Motor neuron (in vitro differentiated cells): Measurements from ENCODE around the gene CELF2. TPM values are rescaled to one million over a fixed set of nuclear protein-coding genes. Genes with fewer than 3 reads are reported as not detected.

Source experiments
- ATAC-seq, 8 experiments: fragments of 200-7000 bp; cut with Tn5 transposase; replicated peaks in 6 of 8; 2 replicates each; pipeline ENCODE4 v1.8.0; 2021; ENCODE audit warnings: mild to moderate bottlenecking in 8 of 8, moderate library complexity in 8 of 8
- H3K27ac ChIP-seq, 2 donors: fragments of 250-450 bp; sonication (Bioruptor Pico); 2 replicates each; pipeline ENCODE4 v1.9.0; 2021; ENCODE audit warnings: antibody characterized with exemption in 2 of 2, mild to moderate bottlenecking in 2 of 2, moderate library complexity in 1 of 2
- H3K4me1 ChIP-seq, 2 donors: fragments of 250-450 bp; sonication (Bioruptor Pico); replicated peaks in 1 of 2; 2 replicates each; pipeline ENCODE4 v1.6.1; 2021; ENCODE audit warnings: antibody characterized with exemption in 2 of 2, mild to moderate bottlenecking in 2 of 2, moderate library complexity in 1 of 2
- H3K4me3 ChIP-seq, 5 donors: fragments of 250-450 bp; sonication (Bioruptor Pico); 2 replicates each; pipeline ENCODE4 v1.9.0; 2021; ENCODE audit warnings: antibody characterized with exemption in 5 of 5, mild to moderate bottlenecking in 5 of 5, moderate library complexity in 4 of 5
- WGBS, 10 experiments: fragments of 450-650 bp; shearing (Covaris generic); methylation state at CpG; one replicate each; pipeline ENCODE4 v1.0.0; 2022; 5-methylcytosine and 5-hydroxymethylcytosine counted together
- in situ Hi-C, 9 experiments: fragments of 400-800 bp; cut with MboI; loops; one replicate each; pipeline ENCODE4 v1.15.0; 2021; ENCODE audit warnings: low sequenced_read_pairs in 9 of 9, low pct_unique_long_range_greater_than_20kb in 2 of 9; ENCODE audit not compliant: unreplicated experiment in 9 of 9
- total RNA-seq, 8 experiments: library from RNA; unstranded; fragments of 300-600 nt; gene quantifications; 2 replicates each; pipeline versions ENCODE4 v1.2.3 to v1.2.4, GENCODE V29; 2022

CELF2 gene
- total RNA-seq, 8 experiments from 2014 or later: 10.4 to 60.9 (median 15.6) TPM

DNA sequence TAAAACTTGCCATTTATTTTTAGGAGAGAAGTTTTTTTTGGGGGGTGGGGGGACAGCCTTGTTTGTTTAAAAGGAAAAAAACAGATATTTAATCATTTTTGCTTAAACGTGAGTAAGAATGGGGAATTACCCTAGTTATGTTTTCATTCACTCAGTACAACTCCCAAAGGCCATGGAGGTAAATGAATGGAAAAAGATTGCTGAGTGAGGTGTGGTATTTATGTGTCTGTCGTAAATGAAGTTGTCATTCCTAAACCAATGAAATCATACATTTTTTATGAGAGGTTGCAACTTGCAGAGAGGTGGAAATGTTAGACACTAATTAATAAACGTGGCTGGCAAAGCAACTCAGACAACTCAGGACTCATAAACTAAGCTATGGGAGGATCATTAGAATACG lies 218.1 kb downstream of the CELF2 start:
- in situ Hi-C loops: no loop called here
- Histone ChIP-seq H3K4me1 (peaks cover 3 to 7% of the 10 kb centered on the region in 2 donors), H3K27ac (no peak overlapping the region), H3K4me3 (no peak overlapping the region)
- ATAC-seq: peak in 1 of 8 experiments; percentile 73
- WGBS, 10 experiments: 17 to 93% (median 67%) methylated on average over 1 to 4 of the region's 4 CpGs

- in situ Hi-C loops: no loop called here
- 54 to 100% (median 85%) methylated on average over 1 to 2 of the region's 2 CpGs; no CpG with 5 or more reads in 2 of the 10 experiments for WGBS, 10 experiments
Measured at GRCh38 chr10:11236234-11236633, 218.6 kb downstream of the CELF2 start.

DNA sequence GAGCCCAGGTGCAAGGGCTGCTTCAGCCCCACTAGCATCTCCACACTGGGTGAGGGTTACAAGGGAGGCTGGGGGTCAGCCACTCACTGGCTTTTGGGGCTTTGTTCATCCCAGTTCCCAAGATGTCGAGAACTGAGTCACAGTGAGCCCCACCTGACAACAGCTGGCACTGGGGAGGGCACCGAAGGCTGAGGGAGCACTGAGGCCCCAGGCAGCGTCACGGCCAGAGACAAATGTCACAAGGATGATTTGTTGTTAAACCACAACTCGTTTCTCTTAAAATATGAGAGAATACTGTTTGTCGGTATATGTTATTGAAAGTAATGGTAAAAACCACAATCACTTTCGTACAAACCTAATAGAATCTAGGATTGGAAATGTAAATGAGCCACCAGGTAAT lies 219.9 kb downstream of the CELF2 start:
- 42 to 100% (median 82%) methylated on average over 1 to 7 of the region's 7 CpGs; no CpG with 5 or more reads in 3 of the 10 experiments for WGBS, 10 experiments
- ATAC-seq: no peak
- H3K4me1 ChIP-seq: peaks cover 4 to 15% of the 10 kb centered on the region in 2 donors
- no peak overlapping the region for H3K27ac ChIP-seq
- no peak overlapping the region for H3K4me3 ChIP-seq
- in situ Hi-C loops: no loop called here

More at GRCh38 chr10:11236234-11236633, 218.6 kb downstream of the CELF2 start:
- H3K4me3 ChIP-seq: no peak overlapping the region
- no peak overlapping the region for H3K27ac ChIP-seq
- peak in 1 of 8 experiments; percentile 42 for ATAC-seq
- peaks cover 1 to 4% of the 10 kb centered on the region in 2 donors for H3K4me1 ChIP-seq

- Histone ChIP-seq H3K4me1 (peaks cover 7 to 21% of the 10 kb centered on the region in 2 donors), H3K4me3 (no peak overlapping the region), H3K27ac (no peak overlapping the region)
- WGBS, 10 experiments: 19 to 95% (median 80%) methylated on average over 1 to 4 of the region's 4 CpGs; no CpG with 5 or more reads in 1 of the 10 experiments
- peak in 1 of 8 experiments; percentile 13 for ATAC-seq
- in situ Hi-C loops: no loop called here
Measured at GRCh38 chr10:11238893-11239292, 221.2 kb downstream of the CELF2 start.

DNA sequence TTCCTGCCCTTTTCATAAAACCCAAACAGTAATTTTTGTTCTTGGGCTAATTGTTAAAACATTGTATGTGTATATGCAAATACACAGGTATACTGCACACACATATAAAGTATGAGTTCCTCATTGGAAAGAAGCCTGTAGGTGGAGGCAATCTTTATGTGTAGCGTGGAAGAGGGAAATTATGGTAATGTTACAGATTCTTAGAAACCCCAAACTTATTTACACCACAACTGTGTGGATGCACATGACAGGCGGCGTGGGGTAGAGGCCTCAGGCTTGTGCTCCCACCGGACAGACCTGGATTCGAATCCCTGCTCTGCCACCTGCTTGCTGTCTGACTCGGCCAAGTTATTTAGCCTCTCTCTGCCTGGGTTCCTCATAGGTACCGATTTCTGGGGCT lies 223.0 kb downstream of the CELF2 start:
- ATAC-seq: no peak
- 44 to 100% (median 92%) methylated on average over 1 to 6 of the region's 7 CpGs; no CpG with 5 or more reads in 3 of the 10 experiments for WGBS, 10 experiments
- H3K27ac ChIP-seq: no peak overlapping the region
- peaks cover 7 to 23% of the 10 kb centered on the region in 2 donors for H3K4me1 ChIP-seq
- H3K4me3 ChIP-seq: no peak overlapping the region
- in situ Hi-C loops: no loop called here

GRCh38 chr10:11242443-11243387 lies 225.0 kb downstream of the CELF2 start:
- Histone ChIP-seq H3K27ac (peak overlapping the region in 1 of 2 donors; percentile 46), H3K4me3 (no peak overlapping the region), H3K4me1 (peaks cover 7 to 24% of the 10 kb centered on the region in 2 donors)
- in situ Hi-C loops: no loop called here
- peak in 6 of 8 experiments; percentile 69 to 83 (median 81) for ATAC-seq
- WGBS, 10 experiments: 53 to 100% (median 93%) methylated on average over 3 to 14 of the region's 25 CpGs; no CpG with 5 or more reads in 3 of the 10 experiments

GRCh38 chr10:11243425-11244222 lies 226.0 kb downstream of the CELF2 start:
- 43 to 96% (median 86%) methylated on average over 2 to 12 of the region's 12 CpGs; no CpG with 5 or more reads in 1 of the 10 experiments for WGBS, 10 experiments
- ATAC-seq: no peak
- Histone ChIP-seq H3K27ac (no peak overlapping the region), H3K4me1 (peaks cover 7 to 28% of the 10 kb centered on the region in 2 donors), H3K4me3 (no peak overlapping the region)
- in situ Hi-C loops: no loop called here

DNA sequence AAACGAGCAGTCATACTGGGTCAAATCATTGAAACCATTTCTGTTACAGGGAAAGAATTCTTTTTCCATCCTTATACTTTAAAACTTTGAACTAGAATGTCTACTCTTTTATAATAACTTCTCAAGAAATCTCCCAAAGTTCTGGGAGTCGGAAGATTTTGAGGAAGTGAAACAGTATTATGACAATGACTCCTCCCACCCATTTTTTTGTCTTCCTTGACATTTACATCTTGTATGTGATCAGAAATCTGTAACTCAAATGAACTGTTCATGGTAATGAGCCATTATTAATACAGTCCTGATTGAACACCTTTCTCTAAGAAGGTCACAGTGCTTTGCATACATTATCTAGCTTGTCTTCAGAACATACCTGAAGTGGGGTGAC lies 227.4 kb downstream of the CELF2 start:
- in situ Hi-C loops: no loop called here
- no peak for ATAC-seq
- Histone ChIP-seq H3K27ac (no peak overlapping the region), H3K4me1 (peaks cover 22 to 38% of the 10 kb centered on the region in 2 donors), H3K4me3 (no peak overlapping the region)
- WGBS, 10 experiments: 18 to 100% (median 91%) methylated on average over 1 to 2 of the region's 2 CpGs; no CpG with 5 or more reads in 2 of the 10 experiments

DNA sequence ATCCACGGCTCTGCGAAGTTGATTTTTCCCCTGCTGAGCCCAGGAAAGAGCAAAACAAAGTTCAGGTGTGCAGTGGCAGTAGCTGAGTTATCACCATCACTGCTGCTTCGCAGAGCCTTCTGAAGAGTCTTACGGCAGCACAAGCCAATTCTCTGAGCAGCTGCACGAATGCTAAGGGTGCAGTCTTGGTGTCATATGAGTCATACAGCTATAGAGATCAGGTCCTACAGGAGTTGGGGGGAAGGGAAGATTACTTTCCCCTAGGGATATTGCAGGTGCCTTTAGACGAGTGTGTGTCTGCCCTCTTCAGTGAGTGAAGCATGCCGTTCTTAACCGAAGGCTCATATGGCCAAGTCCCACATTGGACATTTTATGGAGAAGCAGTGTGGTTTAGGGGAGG lies 227.8 kb downstream of the CELF2 start:
- peak in 5 of 8 experiments; percentile 55 to 76 (median 58) for ATAC-seq
- in situ Hi-C loops: no loop called here

GRCh38 chr10:11245981-11246590 lies 228.4 kb downstream of the CELF2 start:
- Histone ChIP-seq H3K4me3 (no peak overlapping the region), H3K27ac (no peak overlapping the region), H3K4me1 (peaks cover 27 to 38% of the 10 kb centered on the region in 2 donors)
- ATAC-seq: no peak
- in situ Hi-C loops: no loop called here
- WGBS, 10 experiments: 73 to 100% (median 91%) methylated on average over 3 to 7 of the region's 9 CpGs; no CpG with 5 or more reads in 2 of the 10 experiments

More for the DNA sequence above, 227.8 kb downstream of the CELF2 start:
- Histone ChIP-seq H3K4me3 (no peak overlapping the region), H3K27ac (no peak overlapping the region), H3K4me1 (peaks cover 24 to 38% of the 10 kb centered on the region in 2 donors)
- 67 to 92% (median 80%) methylated on average over 1 to 7 of the region's 8 CpGs for WGBS, 10 experiments

- 60 to 100% (median 93%) methylated on average over 3 to 16 of the region's 24 CpGs; no CpG with 5 or more reads in 1 of the 10 experiments for WGBS, 10 experiments
- H3K4me3 ChIP-seq: no peak overlapping the region
- no peak for ATAC-seq
- no peak overlapping the region for H3K27ac ChIP-seq
- peaks cover 27 to 33% of the 10 kb centered on the region in 2 donors for H3K4me1 ChIP-seq
- in situ Hi-C loops: no loop called here
Measured at GRCh38 chr10:11246752-11247467, 229.2 kb downstream of the CELF2 start.
